Epithelial cell of esophagus (primary cell): ENCODE measurements around the gene ZNF593OS.

Source experiments
- DNase-seq: peaks from one replicate; pipeline ENCODE4 v3.0.0; 2010; ENCODE audit warnings: low read depth
- H3K4me3 ChIP-seq: 2 replicates; pipeline ENCODE4 v1.5.1; 2011; ENCODE audit warnings: mild to moderate bottlenecking, low read length, control low read depth
- TF ChIP-seq, protein P1 (sequence below): IDR thresholded peaks from 2 replicates; pipeline ENCODE4 v1.5.1; 2011; ENCODE audit warnings: low read depth, mild to moderate bottlenecking, low read length, control low read depth, inconsistent platforms; ENCODE audit not compliant: insufficient read depth; ENCODE audit errors: missing control alignments

Gene ZNF593OS

GRCh38 chr1:26184883-26185282 lies 13.3 kb upstream of the ZNF593OS start:
- DNase-seq: no peak
- no peak overlapping the region for H3K4me3 ChIP-seq
- TF ChIP-seq, protein P1, sequence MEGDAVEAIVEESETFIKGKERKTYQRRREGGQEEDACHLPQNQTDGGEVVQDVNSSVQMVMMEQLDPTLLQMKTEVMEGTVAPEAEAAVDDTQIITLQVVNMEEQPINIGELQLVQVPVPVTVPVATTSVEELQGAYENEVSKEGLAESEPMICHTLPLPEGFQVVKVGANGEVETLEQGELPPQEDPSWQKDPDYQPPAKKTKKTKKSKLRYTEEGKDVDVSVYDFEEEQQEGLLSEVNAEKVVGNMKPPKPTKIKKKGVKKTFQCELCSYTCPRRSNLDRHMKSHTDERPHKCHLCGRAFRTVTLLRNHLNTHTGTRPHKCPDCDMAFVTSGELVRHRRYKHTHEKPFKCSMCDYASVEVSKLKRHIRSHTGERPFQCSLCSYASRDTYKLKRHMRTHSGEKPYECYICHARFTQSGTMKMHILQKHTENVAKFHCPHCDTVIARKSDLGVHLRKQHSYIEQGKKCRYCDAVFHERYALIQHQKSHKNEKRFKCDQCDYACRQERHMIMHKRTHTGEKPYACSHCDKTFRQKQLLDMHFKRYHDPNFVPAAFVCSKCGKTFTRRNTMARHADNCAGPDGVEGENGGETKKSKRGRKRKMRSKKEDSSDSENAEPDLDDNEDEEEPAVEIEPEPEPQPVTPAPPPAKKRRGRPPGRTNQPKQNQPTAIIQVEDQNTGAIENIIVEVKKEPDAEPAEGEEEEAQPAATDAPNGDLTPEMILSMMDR: no peak

GRCh38 chr1:26184086-26184485 lies 12.5 kb upstream of the ZNF593OS start:
- no peak for DNase-seq
- TF ChIP-seq, protein P1: no peak
- no peak overlapping the region for H3K4me3 ChIP-seq

GRCh38 chr1:26182383-26182696 lies 10.7 kb upstream of the ZNF593OS start:
- no peak for DNase-seq
- TF ChIP-seq, protein P1: no peak
- no peak overlapping the region for H3K4me3 ChIP-seq

GRCh38 chr1:26181586-26182382 lies 10.2 kb upstream of the ZNF593OS start:
- no peak overlapping the region for H3K4me3 ChIP-seq
- peak; percentile 95 for DNase-seq
- TF ChIP-seq, protein P1: no peak

- DNase-seq: no peak
Measured at GRCh38 chr1:26180010-26180506, 8.4 kb upstream of the ZNF593OS start.

DNA sequence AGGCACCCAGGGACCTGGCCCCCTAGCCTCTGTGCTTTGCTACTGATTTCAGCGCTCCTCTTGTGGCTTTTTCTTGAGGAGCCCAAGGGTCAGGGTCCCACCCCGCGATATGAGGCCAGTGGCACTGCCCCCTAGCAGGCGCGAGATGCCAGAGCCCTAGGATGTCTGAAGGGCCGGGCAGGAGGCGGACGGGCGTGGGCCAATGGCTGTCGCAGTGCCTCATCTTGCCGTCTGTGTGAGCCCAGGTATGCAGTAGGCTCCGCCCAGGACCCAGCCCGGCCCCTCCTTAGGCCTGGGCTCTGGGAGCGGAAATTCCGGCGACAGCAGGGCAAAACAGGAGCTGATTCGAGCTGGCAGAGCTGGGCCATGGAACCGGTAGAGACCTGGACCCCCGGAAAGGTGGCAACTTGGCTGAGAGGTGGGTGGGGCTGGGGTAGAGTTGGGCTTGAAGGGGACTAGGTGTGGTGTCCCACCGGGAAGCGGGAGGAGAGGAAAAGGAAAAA lies 5.6 kb upstream of the ZNF593OS start, which contains the start of gene CNKSR1:
CNKSR1 (plus strand) TSS at position 310 of the 503 bp plus-strand sequence; CDS start at position 367, 57 bp downstream.
- TF ChIP-seq, protein P1: peak; percentile 24
- H3K4me3 ChIP-seq: peak within 1 kb of the TSS; percentile 55
- peak; percentile 91 for DNase-seq

More at GRCh38 chr1:26180010-26180506, 8.4 kb upstream of the ZNF593OS start:
- TF ChIP-seq, protein P1: no peak
- H3K4me3 ChIP-seq: no peak overlapping the region
